Kidney epithelial cell (primary cell): ENCODE data around the gene KAT8. TPM values are rescaled to one million over a fixed set of nuclear protein-coding genes. Genes with fewer than 3 reads are reported as not detected.

ENCODE experiments used
- DNase-seq: peaks from one replicate; pipeline ENCODE4 v3.0.0-alpha.2; 2010; ENCODE audit warnings: low read depth
- H3K27me3 ChIP-seq: 2 replicates; pipeline ENCODE4 v1.6.0; 2011; ENCODE audit warnings: low read length; ENCODE audit not compliant: control insufficient read depth, insufficient read depth
- H3K36me3 ChIP-seq: 2 replicates; pipeline ENCODE4 v1.5.1; 2011; ENCODE audit warnings: low read length; ENCODE audit not compliant: control insufficient read depth, insufficient read depth
- H3K4me3 ChIP-seq: 2 replicates; pipeline ENCODE4 v1.5.1; 2011; ENCODE audit warnings: low read depth, mild to moderate bottlenecking, control low read depth, low read length
- total RNA-seq: library from RNA; depleted of rRNA; stranded (reverse); fragments of >200 nt; gene quantifications from 2 replicates; pipeline ENCODE4 v1.2.3, GENCODE V29; 2015
- TF ChIP-seq, protein P1 (sequence below): IDR thresholded peaks from 2 replicates; pipeline ENCODE4 v1.5.1; 2011; ENCODE audit warnings: mild to moderate bottlenecking, moderate library complexity, low read length, control low read depth, inconsistent platforms; ENCODE audit not compliant: insufficient read depth, poor library complexity, severe bottlenecking

KAT8 gene
- total RNA-seq, 1 donor from 2014 or later: 48.7 TPM

DNA sequence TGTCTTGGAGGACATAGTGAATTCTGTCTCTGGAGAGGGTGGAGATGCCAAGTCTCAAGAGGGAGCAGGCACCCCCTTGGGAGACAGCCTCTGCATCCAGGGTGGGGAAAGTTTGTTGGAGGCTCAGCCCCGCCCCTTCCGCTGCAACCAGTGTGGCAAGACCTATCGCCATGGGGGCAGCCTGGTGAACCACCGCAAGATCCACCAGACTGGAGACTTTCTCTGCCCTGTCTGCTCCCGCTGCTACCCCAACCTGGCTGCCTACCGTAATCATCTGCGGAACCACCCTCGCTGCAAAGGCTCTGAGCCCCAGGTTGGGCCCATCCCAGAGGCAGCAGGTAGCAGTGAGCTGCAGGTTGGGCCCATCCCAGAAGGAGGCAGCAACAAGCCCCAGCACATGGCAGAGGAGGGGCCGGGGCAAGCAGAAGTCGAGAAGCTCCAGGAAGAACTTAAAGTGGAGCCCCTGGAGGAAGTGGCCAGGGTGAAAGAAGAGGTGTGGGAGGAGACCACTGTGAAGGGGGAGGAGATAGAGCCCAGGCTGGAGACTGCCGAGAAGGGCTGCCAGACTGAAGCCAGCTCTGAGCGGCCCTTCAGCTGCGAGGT lies 38.0 kb upstream of the KAT8 start:
- Histone ChIP-seq H3K27me3 (no peaks in the 10 kb centered on the region), H3K4me3 (no peak overlapping the region), H3K36me3 (peaks cover 6% of the 10 kb centered on the region)
- TF ChIP-seq, protein P1, sequence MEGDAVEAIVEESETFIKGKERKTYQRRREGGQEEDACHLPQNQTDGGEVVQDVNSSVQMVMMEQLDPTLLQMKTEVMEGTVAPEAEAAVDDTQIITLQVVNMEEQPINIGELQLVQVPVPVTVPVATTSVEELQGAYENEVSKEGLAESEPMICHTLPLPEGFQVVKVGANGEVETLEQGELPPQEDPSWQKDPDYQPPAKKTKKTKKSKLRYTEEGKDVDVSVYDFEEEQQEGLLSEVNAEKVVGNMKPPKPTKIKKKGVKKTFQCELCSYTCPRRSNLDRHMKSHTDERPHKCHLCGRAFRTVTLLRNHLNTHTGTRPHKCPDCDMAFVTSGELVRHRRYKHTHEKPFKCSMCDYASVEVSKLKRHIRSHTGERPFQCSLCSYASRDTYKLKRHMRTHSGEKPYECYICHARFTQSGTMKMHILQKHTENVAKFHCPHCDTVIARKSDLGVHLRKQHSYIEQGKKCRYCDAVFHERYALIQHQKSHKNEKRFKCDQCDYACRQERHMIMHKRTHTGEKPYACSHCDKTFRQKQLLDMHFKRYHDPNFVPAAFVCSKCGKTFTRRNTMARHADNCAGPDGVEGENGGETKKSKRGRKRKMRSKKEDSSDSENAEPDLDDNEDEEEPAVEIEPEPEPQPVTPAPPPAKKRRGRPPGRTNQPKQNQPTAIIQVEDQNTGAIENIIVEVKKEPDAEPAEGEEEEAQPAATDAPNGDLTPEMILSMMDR: no peak
- no peak for DNase-seq

DNA sequence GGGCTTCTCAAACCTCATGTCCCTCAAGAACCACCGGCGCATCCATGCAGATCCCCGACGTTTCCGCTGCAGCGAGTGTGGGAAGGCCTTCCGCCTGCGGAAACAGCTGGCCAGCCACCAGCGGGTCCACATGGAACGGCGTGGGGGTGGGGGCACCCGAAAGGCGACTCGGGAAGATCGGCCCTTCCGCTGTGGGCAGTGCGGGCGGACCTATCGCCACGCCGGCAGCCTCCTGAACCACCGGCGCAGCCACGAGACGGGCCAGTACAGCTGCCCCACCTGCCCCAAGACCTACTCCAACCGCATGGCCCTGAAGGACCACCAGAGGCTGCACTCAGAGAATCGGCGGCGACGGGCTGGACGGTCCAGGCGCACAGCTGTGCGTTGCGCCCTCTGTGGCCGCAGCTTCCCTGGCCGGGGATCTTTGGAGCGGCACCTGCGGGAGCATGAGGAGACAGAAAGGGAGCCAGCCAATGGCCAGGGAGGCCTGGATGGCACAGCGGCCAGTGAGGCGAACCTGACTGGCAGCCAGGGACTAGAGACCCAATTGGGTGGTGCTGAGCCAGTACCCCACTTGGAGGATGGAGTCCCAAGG lies 37.3 kb upstream of the KAT8 start:
- TF ChIP-seq, protein P1: no peak
- no peak overlapping the region for H3K4me3 ChIP-seq
- H3K36me3 ChIP-seq: peaks cover 6% of the 10 kb centered on the region
- no peak for DNase-seq
- H3K27me3 ChIP-seq: no peaks in the 10 kb centered on the region

GRCh38 chr16:31080756-31081419 lies 36.6 kb upstream of the KAT8 start:
- TF ChIP-seq, protein P1: no peak
- no peak for DNase-seq
- Histone ChIP-seq H3K36me3 (peaks cover 6% of the 10 kb centered on the region), H3K4me3 (no peak overlapping the region), H3K27me3 (no peaks in the 10 kb centered on the region)

DNA sequence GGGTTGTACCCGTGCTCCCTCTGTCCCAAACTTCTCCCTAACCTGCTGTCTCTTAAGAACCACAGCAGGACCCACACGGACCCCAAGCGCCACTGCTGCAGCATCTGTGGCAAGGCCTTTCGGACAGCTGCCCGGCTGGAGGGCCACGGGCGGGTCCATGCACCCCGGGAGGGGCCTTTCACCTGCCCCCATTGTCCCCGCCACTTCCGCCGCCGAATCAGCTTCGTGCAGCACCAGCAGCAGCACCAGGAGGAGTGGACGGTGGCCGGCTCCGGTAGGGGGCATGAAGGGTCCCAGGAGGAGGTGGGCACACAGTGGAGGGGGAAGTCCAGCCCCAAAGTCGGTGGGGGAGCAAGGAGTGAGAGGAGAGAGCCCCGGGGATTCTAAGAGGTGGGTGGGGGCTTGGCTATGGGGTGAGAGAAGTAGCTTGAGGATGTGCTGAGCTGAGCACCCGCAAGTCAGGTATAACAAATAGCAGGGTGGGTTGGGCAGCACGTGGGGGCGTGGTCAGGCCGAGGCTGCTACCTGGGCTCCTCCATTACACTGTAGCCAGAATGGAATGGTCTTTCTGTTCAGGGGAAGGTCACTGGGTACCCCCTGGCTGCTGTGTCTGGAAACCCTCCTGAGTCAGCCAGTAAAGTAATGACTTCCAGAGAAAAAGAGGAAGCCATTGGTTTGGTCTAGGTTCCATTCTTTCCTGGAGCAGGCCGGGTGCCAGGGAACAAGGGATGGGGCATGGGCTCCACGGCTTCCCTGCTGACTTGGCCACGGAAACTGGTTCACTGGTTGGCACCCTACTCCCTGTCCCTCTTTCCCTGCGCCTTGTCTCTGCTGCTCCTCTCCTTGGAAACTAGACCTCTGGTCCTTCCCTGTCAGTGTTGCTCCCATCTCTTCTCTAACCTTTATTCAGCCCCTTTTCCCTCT lies 35.8 kb upstream of the KAT8 start:
- DNase-seq: no peak
- Histone ChIP-seq H3K27me3 (no peaks in the 10 kb centered on the region), H3K4me3 (no peak overlapping the region), H3K36me3 (peaks cover 6% of the 10 kb centered on the region)
- TF ChIP-seq, protein P1: no peak

DNA sequence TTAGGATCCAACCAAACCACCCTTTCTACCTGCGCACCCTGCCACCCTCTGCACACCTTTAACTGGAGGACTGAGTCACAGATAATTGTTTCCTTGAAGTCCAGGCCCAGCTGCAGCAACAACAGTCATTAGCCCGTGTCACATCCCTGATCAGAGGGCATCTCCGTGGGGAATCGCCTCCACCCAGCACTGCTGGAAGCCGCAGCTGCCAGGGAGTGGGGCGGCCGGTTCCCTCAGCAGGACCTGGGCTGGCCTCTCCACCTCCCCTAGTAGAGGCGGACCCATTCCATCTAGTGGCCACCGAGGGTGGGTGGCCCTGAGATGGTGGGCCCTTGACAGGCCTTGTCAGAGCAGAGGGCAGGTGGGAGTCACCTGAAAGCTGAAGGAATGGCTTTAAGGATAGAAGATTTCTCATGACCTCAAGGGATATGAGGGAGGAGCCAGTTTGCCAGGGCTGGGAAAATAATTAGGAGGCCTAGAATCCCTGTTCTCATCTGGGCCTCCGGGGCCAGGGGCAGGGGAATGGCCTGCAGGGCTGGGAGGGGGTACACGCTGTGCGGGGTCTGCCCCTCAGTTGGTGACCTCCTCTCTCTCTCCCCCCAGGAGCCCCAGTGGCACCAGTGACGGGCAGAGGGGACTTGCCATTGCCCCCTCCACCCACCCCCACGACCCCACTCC lies 35.0 kb upstream of the KAT8 start:
- peaks cover 5% of the 10 kb centered on the region for H3K36me3 ChIP-seq
- no peak overlapping the region for H3K4me3 ChIP-seq
- H3K27me3 ChIP-seq: no peaks in the 10 kb centered on the region
- TF ChIP-seq, protein P1: no peak
- no peak for DNase-seq
